CD4-positive, alpha-beta T cell treated with Interleukin-6 for 4 hours (primary cell): ENCODE data around the gene RYR3.

Experiments
- DNase-seq: peaks from one replicate; pipeline ENCODE4 v3.0.0-alpha.2; 2020; ENCODE audit warnings: mixed read lengths

The RYR3 gene

DNA sequence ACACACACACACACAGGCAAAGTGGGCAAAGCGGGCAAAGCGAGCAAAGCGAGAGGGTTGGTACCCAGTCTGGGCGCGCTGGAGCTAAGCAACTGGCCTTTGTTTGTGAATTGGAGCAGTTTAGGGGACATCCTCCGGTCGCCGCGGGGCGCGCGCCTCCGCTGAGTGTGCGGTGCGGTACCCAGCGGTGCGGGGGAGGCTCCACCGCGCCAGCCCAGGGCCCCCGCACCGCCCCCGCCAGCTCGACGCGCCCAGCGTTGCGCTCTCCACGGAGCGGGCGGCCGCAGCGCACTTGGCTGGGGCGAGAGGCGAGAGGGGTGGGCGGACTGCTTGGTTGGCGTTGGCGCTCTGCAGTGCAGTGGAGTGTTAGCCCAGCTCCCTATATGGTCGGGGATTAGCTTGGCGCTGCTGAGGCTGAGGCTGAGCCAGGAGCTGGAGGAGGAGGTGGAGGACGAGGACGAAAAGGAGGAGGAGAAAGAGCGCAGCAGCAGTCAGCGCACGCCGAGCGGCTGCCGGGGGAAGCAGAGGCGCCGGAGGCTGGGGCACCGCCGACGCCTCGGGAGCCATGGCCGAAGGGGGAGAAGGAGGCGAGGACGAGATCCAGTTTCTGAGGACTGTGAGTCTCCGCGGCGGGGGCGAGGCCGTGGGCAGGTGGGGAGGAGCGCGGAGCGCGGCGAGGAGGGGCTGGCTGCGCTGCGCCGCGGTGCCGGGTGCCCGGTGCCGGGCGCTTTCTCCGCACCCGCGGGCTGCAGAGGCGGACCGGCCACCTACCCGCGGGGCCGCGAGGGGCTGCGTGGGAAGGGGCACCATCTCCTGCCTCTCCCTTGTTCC, at the start of gene RYR3:
Gene RYR3, plus strand, starts transcription at position 487 of the 831 bp plus-strand sequence. Its CDS starts 79 bp downstream, at position 566.
- DNase-seq = no peak

DNA sequence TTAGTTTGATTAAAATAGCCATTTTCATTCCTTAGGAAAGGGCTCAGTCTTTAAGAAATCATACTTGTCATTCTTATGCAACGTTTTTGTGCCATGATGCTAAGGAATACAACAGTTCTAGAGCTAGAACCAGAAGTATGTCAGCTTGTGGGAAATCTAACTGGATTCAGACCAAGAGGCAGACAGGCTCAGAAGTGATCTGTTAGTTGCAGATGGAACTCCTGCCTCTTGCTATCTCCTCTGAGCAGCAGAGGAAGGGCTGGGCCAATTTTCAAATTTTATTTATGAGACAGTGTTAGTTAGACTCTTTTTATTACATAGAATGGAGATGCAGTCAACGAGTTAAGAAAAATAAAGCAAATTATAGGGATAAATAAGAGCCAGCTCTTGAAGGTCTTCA, 48.5 kb upstream of the RYR3 start:
- DNase-seq = no peak

DNA sequence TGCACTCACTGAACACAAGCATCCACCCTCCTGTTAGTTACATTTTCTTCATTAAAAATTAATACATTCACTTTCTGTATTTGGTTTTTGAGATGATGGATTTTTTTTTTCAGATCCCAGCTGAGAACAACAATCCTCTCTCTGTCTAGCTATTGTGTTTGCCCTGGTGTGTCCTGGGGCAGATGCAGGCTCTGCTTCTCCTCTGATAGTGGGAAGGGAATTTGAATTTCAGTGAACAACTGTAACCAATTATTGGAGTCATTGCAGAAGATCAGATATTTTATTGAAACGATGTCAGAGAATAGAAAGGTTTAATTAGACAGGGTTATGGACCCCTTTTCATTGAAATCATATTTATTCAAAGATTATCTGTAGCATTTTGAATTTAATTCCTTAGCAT, 33.1 kb upstream of the RYR3 start:
- no peak for DNase-seq

DNA sequence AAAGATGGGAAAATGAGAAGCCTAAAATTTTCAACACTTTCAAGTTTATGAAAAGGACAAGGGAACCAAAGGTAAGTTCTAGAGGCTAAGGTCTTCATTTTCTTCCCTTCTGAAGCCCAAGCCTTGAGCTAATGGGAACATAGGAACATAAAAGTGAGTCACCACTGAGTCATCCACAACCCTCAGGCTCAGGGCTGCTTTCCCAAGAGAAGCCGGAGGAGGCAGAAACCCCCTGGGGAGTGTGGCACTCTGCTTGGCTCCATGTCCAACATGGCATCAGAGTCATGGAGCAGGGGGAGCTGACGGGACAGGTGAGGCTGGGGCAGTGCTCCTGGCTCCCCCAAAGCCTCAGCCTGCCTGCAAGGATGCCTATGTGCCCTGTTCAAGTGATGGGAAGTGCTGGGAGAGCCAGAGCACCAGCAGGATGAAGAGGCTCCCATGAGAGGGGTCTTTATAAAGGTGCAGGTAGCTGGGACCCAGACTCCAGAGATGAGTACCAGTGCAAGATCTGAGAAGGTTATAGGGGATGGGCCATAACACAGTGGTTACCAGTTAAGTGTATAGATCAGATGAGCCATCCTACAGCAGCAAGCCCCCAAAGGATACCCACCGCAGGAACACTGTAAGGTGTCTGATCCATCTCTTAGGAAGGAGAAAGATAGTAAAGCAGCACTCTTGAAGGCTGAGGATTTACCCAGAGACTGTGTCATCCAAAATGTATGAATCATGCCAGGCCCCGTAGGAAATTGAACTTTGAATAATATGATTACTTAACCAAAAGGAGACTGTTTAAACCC, 31.8 kb upstream of the RYR3 start:
- DNase-seq = no peak

DNA sequence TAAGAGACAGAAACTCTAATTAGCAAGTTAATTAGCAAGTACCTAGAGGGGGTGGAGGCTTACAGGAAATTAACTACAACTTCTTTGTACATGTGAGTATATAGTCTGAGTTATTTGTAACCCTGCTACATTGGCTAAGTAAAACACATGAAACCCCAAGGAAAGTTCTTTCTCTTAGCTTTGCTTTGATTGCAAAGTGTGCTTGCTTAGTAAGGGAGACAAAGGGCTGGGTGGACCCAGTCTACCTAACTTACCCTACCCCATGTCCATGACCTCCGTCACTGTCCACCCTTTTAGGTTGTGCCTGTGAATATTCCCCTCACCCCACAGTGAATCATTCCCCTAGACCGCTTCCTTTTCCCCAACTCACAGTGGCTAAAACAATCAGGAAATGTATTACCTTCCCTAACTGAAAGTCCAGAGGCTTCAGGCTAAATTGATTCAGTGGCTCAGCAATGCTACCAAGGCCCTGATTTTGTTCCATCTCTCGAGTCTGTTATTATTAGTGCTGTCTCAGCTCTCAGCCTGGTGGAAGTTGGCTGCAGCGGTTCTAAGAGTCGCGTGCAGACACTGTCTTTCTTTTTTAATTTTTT, 31.1 kb upstream of the RYR3 start:
- DNase-seq = no peak

DNA sequence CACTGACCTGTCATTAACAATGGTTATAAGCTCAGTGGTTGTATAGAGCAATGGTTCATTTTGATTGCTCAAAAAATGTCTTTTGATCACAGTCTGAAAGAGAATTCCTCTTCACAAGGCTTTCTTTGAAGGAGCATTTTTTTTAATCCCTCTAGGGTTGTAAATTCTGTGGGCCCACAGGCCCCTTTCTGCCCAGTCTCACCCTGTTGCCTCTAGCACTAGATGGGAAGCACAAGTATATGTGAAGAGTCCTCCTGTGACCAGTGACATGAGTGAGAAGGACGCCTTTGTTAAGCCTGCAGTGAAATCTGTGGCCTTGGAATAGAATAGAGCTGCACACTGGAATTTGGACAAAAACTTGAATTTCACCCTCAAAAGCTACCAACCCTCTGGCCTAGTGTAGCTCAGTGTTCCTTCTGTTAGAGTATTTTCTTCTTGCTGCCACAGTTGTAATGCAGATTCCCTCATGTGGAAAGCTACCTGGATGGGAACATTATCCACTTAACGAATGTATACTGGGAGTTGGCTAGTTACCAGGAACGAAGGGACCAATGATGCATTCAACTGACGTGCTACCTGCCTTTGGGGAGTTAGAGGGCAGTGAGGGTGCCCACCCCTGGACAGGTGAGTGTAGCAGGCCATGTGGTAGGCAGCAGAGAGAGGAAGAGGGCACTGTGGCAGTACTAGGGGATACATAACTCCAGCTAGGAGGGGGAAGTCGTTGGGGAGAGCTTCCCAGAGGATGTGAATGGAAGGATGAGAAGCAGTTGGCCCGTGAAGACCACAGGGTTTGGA, 28.3 kb upstream of the RYR3 start:
- DNase-seq = no peak

DNA sequence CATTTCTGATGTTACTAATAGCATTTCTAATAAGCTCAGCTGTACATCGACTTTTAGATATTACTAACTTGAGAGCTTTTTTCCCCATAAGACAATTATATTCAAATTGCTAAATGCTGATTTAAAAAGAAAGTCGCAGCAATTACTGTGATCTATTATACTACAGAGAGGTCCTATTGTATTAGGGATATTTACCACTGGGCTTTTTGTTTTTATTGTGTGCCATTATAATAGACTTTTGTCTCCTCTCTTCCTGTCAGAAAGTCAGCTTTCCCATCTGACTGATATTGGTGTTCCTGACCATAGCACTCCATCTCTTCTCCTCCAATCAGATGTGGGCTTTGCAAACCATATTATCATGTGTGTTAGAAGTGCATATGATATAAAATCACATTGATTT, 27.2 kb upstream of the RYR3 start:
- no peak for DNase-seq

DNA sequence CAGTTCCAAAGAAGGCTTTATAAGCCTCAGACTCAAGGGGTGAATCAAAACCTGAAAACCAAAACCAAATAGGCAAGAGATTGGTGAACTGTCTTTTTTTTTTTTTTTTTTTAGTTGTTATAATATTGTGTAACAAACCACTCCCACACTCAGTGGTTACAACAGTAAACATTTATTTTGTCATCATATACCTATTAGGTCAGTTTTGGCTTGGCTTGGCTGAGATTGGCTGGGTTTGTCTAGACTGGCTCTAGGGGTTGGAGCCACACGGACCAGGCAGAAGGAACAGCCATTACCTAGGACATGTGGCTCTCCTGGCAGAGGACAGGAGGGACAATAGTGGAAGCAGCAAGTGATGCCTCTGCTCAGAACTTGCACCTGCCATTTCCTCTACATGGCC, 26.4 kb upstream of the RYR3 start:
- no peak for DNase-seq

DNA sequence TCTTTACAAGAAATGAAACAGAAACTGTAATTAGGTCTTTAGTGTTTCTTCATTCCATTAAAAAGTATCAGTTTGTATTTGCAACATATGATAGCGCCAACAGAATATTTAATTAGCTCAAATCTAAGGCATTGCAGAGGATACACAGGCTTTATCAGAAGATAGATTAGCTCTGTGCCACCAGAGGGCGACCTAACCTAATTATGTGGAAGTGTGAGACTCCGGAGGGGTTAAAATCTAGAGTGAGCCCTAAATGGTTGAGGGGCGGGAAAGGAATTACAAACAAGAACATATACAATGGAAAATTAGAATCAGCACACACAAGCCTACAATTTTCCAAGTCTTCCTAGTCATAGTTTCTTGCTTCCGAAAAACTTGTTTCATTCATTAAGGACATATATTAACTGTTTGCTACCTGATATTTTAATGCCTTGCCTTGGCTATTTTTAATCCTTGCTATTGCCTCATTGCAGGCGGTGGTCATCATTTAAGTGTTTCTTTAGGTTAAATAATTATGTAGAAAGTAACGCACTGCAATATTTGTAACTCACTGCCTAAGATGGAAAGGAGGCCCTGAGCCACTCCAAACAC, 18.0 kb upstream of the RYR3 start:
- peak; percentile 60 for DNase-seq

DNA sequence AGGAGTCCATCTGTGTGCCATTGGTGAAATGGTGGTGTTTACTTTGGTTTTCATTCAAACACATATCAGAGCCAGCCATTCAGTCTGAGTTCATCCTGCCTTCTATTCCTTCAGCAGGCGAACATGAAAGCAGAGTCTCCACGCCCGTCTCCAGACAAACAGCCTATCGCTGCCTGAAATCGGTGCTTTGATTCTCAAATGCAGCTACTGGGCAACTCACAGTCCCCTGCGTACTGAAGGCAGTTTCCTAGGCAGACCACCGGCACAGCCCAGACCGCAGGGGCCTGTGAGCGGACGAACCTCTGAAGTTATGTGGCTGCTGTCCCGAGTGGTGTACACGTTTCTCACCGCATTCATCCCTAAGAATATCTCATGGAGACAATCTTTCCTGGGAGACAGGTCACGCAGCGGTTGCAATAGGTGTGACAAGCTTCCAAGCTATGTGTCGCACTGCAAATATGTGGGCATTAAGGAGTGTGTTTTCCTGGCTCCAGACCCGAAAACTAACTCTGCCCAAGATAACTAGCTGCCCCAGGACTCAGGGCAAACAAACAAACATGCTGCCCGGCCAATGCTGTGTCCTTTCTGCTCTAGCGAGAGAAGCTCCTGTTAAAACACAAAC, 16.9 kb upstream of the RYR3 start:
- no peak for DNase-seq

DNA sequence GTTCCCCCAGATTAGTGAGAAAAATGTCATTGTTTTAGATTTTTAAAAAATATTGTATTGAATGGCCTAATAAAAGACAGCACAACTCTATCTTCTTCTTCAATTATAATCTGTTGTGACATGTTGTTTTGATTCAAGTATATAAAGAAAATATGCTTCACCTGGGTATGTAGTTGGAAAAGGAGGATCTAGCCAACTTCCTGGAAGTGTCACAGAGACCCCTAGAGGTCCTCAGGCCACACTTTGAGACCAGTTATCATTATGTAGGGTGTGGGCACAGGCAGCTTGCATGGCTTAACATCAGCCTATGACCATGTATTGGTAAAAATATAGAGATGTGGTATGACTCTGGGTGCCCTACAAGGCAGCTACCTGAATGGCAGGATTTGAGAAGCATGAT, 14.7 kb upstream of the RYR3 start:
- no peak for DNase-seq

DNA sequence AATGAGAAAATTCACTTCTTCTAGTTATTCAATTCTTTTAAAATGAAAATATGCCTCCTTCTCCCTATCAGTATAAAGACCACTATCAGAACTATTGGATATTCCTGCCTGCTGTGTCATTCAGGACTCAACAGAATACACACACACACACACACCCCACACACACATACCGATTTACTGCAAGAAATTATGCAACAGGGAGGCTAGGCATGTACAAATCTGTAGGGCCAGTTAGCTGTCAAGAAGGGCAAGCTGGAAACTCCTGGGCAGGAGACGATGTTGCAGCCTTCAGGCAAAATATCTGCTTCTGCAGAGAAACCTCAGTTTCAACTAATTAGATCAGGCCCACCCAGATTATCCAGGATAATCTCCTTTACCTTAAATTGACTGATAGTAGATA, 13.9 kb upstream of the RYR3 start:
- no peak for DNase-seq

DNA sequence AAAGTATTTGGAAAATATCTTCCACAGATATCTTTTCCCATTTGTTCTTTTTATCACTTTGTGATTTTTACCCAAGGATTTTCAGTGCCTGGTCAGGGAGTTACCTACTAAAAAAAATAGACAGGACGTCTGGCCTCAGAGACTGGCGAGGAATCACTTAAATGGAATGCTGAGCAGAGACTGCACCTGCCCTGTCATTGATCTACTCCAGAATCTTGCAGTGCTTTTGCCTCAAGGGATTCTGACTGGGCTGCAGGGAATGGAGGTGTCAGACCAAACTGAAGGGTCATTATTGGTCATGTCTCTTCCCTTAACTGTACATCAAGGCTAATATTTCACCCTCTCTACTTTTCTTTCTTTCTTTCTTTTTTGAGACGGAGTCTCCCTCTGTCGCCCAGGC, 12.1 kb upstream of the RYR3 start:
- DNase-seq = no peak

DNA sequence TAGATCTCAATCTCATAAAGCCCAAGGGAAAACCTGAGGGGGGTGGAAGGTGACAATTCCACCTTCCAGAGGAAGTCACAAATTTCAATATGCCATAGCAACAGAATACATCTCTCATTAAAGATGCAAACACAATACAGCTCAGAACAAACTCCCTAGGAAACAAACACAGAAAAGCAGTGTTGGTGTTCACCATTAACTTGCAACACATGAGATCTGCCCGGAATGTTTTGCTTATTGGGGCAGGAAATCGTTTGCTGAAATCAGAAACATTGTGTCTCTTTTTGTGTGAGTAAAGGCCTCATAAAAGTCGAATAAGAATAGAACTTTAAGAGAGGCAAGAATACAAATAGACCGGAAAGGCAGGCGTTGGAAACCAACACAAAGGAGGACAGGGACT, 5.8 kb upstream of the RYR3 start:
- DNase-seq = no peak

DNA sequence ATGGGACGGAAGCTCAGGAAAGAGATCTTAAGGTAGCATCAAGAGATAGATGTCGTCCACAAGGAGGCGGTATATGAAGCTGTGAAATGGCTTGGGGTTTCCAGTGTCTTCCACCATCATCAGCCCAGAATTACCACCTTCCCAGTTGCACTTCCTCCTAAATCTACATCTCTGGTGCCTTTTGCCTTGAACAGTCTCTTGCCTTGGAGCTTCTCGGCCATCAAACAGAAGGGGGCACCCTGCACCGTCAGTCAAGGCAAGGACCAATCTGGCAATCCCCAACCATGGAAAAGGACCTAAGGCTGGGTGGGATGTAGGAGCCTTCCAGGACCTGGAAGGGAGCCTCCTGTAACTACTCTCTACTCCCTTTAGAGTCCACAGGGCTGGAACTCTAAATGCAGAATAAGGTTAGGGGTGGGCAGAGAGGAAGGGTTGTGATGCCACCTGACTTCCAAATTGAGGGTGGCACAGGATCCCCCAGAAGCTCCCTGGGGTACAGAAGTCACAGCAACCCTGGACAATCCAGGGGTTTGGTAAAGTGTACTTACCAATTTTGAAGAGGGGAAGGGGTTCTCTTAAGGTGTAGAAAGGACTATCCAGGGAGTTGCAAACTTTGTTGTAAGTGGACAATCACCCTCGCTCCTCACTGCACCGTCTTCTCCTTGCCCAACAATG, 1.0 kb upstream of the RYR3 start:
- no peak for DNase-seq

DNA sequence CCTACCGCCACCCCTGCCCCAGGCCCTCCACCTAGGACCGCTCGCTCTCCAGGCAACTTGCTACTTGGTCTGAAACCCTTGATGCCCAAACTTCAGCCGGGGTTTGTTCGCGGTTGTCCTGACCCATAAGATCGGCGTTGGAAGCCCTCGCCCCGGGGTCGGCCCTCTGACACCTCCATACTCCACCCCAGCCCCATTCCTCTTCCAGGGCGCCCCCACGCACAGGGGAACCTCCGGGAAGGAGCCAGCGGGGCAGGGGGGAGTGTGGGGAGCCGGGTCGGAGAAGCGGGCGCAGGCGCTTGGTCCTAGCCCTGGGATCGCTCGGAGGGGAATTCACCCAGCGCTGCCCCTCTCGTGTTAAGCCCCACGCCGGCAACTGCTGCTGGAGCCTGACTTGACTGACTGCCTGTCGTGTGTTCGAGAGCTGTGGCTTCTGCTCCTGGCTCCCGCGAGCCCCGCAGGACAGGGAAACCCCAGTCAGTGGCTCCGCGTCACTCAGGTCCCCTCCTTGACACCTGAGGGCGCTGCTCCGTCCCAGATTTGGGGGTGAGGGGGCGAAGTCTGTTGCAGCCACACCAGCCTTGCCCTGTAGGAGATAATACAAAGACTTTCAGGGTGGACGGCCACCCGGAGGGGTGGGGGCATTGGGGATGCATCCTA, 675 bp downstream of the RYR3 start:
- DNase-seq = no peak

DNA sequence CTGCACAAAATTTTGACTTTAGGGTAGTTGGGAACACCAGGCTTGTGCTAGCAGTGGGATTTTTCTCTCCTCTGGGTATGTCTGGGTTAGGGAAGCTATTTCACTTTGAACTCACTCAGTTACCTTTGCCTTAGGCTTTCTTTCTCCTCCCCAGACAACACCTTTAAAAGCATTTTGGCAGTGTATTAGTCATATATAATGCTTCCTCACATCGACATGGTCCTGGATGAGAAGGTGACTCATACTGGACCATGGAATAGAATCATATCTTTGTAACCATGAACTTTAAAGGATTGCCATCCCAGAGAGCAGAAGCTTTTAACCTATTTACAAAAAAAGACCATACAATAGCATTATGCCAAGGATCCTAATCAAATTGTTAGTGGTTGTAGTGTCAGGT, 2.7 kb downstream of the RYR3 start:
- no peak for DNase-seq

DNA sequence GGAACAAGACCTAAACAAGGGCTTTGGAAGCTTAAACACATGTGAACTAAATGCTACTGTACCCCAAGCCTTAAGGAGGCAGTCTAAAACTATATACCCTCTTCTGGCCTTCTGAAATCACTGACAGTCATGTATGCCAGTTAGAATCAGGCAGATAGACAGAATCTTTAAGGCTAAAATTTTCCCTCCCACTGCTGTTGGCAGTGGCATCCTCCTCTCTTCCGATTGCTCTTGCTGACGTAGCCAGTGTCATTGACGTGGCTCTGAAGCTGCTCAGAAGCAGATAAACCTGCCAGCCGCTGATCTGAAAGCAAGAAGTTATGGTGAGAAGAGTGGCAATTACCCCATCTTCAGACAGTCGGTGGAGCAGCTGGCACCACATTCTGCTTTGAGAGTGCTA, 3.3 kb downstream of the RYR3 start:
- no peak for DNase-seq

DNA sequence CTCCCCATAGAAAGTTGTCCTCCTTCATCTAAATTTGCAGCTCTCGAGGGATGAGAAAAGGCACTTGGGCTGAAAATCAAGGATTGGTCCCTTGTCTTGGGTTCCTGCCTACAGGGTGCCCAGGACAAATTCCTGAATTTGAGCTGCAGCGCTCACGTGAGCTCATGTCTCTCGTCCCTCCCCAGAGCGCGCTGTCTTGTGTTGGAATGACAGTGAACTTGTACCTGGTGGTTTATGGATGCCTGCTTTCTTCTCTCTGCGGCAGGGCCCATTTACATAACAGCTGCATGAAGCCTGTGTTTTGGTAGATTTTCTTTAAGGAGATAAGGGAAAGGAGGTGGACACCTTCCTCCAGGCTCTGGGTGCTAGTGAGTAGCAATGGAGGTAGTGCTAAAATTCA, 4.3 kb downstream of the RYR3 start:
- DNase-seq = no peak

DNA sequence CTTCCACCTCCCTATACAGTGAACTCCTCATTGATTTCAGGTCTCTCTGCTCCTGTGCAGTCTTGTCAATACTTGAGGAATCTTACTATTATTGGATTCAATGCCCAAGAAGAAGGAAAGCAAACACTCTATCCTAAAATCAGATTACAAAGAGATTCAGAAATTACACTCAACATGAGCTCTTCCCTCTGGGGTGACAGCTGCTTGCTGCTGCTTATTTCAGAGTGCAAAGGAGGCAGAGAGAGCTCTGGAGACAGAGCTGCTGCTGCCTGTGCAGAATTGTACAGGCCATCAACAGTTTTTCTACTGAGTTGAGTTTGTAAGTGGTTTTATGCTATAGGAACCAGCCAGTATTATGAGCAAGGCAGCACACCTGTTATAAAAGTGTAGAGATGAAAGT, 7.1 kb downstream of the RYR3 start:
- DNase-seq = no peak

DNA sequence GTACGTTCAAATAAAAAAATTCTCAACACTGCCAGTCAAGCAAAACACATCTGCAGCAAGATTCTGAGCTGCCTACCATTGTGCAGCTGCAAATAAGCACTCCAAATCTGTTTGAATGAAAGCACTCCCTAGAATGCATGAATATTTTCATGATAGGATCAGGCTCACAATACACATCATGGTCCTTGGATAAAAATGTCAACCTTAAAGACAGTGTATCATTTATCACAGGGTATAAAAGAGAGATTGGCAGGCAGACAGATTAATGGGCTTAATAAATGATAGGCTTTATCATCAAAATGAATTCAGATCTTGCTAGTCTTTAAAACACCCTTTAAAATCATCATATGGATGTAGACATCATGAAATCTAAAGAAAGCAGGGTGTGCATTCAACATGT, 9.2 kb downstream of the RYR3 start:
- DNase-seq = no peak
